Central memory CD8-positive, alpha-beta T cell (primary cell): ENCODE data around the gene PCDHGB3.
"Not testable (repeated sequence)": the region's sequence is repeated elsewhere in the genome, so short reads cannot be mapped to it uniquely, and the experiment has no call there.

Source experiments
- ATAC-seq: fragments of 150-1000 bp; cut with Tn5 transposase; replicated peaks from 2 replicates; pipeline ENCODE4 v1.10.0; 2022; ENCODE audit warnings: mild to moderate bottlenecking, moderate FRiP score, moderate number of reproducible peaks; ENCODE audit not compliant: poor library complexity, severe bottlenecking; ENCODE audit errors: extremely low read depth
- DNase-seq, 2 donors: peaks; one replicate each; pipeline ENCODE4 v3.0.0; 2021; ENCODE audit warnings: low spot score in 2 of 2
- H3K27ac Mint-ChIP-seq: one replicate; pipeline ENCODE4 v1.8.0; 2022; ENCODE audit warnings: low read depth, mild to moderate bottlenecking, moderate library complexity, mixed read lengths
- H3K27me3 Mint-ChIP-seq: one replicate; pipeline ENCODE4 v1.8.0; 2022; ENCODE audit warnings: mixed read lengths
- H3K36me3 Mint-ChIP-seq: one replicate; pipeline ENCODE4 v1.8.0; 2022; ENCODE audit warnings: mild to moderate bottlenecking, moderate library complexity, mixed read lengths; ENCODE audit not compliant: insufficient read depth
- H3K4me1 Mint-ChIP-seq: one replicate; pipeline ENCODE4 v1.8.0; 2022; ENCODE audit warnings: mixed read lengths
- H3K4me3 Mint-ChIP-seq: one replicate; pipeline ENCODE4 v1.8.0; 2022; ENCODE audit warnings: mild to moderate bottlenecking, moderate library complexity, mixed read lengths
- H3K9me3 Mint-ChIP-seq: one replicate; pipeline ENCODE4 v1.8.0; 2022; ENCODE audit warnings: mixed read lengths

The PCDHGB3 gene

DNA sequence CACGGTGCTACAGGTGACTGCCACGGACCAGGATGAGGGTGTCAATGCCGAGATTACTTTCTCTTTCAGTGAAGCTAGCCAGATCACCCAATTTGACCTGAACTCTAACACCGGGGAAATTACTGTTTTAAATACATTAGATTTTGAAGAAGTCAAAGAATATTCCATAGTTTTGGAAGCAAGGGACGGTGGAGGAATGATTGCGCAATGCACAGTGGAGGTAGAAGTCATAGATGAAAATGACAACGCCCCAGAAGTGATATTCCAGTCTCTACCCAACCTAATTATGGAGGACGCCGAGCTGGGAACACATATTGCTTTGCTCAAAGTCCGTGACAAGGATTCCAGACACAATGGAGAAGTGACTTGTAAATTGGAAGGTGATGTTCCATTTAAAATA lies 18.6 kb downstream of the PCDHGB3 start:
- Mint-ChIP-seq H3K4me1 (no peaks in the 10 kb centered on the region), H3K4me3 (no peak overlapping the region), H3K27ac (no peak overlapping the region), H3K9me3 (peaks cover 25% of the 10 kb centered on the region), H3K27me3 (peaks cover 73% of the 10 kb centered on the region), H3K36me3 (peaks cover 2% of the 10 kb centered on the region)
- DNase-seq (no peak), ATAC-seq (no peak)

DNA sequence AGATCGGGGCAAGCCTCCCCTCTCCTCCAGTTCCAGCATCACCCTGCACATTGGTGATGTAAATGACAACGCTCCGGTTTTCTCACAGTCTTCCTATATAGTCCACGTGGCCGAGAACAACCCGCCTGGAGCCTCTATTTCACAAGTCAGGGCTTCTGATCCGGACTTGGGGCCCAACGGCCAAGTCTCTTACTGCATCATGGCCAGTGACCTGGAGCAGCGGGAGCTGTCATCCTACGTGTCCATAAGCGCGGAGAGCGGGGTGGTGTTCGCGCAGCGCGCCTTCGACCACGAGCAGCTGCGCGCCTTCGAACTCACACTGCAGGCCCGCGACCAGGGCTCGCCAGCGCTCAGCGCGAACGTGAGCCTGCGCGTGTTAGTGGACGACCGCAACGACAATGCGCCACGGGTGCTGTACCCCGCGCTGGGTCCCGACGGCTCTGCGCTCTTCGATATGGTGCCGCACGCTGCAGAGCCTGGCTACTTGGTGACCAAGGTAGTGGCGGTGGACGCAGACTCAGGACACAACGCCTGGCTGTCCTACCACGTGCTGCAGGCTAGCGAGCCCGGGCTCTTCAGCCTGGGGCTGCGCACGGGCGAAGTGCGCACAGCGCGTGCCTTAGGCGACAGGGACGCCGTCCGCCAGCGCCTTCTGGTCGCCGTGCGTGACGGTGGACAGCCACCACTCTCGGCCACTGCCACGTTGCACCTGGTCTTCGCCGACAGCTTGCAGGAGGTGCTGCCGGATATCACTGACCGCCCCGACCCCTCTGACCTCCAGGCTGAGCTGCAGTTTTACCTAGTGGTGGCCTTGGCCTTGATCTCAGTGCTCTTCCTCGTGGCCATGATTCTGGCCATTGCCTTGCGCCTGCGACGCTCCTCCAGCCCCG lies 19.4 kb downstream of the PCDHGB3 start:
- ATAC-seq (no peak), DNase-seq (no peak)
- H3K4me1 Mint-ChIP-seq: no peaks in the 10 kb centered on the region
- peaks cover 2% of the 10 kb centered on the region for H3K36me3 Mint-ChIP-seq
- H3K27ac Mint-ChIP-seq: no peak overlapping the region
- peaks cover 66% of the 10 kb centered on the region for H3K27me3 Mint-ChIP-seq
- H3K9me3 Mint-ChIP-seq: peaks cover 25% of the 10 kb centered on the region
- H3K4me3 Mint-ChIP-seq: no peak overlapping the region

DNA sequence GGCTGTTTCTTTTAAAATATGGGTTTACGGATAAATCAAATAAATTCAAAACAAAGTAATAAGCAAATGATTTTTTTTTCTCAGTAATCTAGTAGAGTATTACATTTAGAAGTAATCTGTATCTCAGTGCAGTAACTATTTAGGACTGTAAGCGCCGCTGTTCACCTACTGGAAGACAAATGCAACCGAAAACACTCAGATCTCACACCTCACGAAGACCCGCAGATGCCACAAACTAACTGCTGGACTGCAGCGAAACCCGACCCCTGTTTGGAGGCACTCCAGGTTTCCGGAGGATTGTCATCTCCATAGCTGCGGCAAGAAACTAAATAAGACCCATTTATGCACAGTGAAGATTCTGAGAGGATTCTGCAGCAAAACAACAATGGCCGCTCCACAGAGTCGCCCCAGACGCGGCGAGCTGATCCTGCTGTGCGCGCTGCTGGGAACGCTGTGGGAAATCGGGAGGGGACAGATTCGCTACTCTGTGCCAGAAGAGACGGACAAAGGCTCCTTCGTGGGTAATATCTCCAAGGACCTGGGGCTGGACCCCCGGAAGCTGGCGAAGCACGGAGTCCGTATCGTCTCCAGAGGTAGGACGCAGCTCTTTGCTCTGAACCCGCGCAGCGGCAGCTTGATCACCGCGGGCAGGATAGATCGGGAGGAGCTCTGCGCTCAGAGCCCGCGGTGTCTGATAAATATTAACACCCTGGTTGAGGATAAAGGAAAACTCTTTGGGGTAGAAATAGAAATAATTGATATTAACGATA lies 22.6 kb downstream of the PCDHGB3 start, which contains the start of gene PCDHGA8:
PCDHGA8 (plus strand) TSS at position 205 of the 770 bp plus-strand sequence; CDS start at position 386, 181 bp downstream.
- ATAC-seq (no peak), DNase-seq (no peak)
- peaks cover 69% of the 10 kb centered on the region for H3K27me3 Mint-ChIP-seq
- H3K36me3 Mint-ChIP-seq: peaks cover 2% of the 10 kb centered on the region
- no peaks in the 10 kb centered on the region for H3K4me1 Mint-ChIP-seq
- no peak within 1 kb of the TSS for H3K27ac Mint-ChIP-seq
- H3K9me3 Mint-ChIP-seq: peaks cover 15% of the 10 kb centered on the region
- H3K4me3 Mint-ChIP-seq: no peak within 1 kb of the TSS

DNA sequence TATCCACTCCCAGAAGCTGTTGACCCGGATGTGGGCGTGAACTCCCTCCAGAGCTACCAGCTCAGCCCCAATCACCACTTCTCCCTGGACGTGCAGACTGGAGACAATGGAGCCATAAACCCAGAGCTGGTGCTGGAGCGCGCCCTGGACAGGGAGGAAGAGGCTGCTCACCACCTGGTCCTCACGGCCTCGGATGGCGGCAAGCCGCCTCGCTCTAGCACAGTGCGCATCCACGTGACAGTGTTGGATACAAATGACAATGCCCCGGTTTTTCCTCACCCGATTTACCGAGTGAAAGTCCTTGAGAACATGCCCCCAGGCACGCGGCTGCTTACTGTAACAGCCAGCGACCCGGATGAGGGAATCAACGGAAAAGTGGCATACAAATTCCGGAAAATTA lies 23.2 kb downstream of the PCDHGB3 start:
- no peaks in the 10 kb centered on the region for H3K4me1 Mint-ChIP-seq
- H3K4me3 Mint-ChIP-seq: no peak overlapping the region
- ATAC-seq: no peak

DNA sequence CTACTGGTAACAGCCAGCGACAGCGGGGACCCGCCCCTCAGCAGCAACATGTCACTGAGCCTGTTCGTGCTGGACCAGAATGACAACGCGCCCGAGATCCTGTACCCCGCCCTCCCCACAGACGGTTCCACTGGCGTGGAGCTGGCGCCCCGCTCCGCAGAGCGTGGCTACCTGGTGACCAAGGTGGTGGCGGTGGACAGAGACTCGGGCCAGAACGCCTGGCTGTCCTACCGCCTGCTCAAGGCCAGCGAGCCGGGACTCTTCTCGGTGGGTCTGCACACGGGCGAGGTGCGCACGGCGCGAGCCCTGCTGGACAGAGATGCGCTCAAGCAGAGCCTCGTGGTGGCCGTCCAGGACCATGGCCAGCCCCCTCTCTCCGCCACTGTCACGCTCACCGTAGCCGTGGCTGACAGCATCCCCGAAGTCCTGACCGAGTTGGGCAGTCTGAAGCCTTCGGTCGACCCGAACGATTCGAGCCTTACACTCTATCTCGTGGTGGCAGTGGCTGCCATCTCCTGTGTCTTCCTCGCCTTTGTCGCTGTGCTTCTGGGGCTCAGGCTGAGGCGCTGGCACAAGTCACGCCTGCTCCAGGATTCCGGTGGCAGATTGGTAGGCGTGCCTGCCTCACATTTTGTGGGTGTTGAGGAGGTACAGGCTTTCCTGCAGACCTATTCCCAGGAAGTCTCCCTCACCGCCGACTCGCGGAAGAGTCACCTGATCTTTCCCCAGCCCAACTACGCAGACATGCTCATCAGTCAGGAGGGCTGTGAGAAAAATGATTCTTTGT lies 24.6 kb downstream of the PCDHGB3 start:
- H3K36me3 Mint-ChIP-seq, DNase-seq, H3K4me1 Mint-ChIP-seq, H3K27ac Mint-ChIP-seq, ATAC-seq, H3K4me3 Mint-ChIP-seq: not testable (repeated sequence)
- H3K27me3 Mint-ChIP-seq: peaks cover 57% of the 10 kb centered on the region
- H3K9me3 Mint-ChIP-seq: peaks cover 11% of the 10 kb centered on the region

More for the DNA sequence above, 23.2 kb downstream of the PCDHGB3 start:
- Mint-ChIP-seq H3K9me3 (peaks cover 15% of the 10 kb centered on the region), H3K27me3 (peaks cover 67% of the 10 kb centered on the region), H3K27ac (no peak overlapping the region), H3K36me3 (peaks cover 2% of the 10 kb centered on the region)
- no peak for DNase-seq

DNA sequence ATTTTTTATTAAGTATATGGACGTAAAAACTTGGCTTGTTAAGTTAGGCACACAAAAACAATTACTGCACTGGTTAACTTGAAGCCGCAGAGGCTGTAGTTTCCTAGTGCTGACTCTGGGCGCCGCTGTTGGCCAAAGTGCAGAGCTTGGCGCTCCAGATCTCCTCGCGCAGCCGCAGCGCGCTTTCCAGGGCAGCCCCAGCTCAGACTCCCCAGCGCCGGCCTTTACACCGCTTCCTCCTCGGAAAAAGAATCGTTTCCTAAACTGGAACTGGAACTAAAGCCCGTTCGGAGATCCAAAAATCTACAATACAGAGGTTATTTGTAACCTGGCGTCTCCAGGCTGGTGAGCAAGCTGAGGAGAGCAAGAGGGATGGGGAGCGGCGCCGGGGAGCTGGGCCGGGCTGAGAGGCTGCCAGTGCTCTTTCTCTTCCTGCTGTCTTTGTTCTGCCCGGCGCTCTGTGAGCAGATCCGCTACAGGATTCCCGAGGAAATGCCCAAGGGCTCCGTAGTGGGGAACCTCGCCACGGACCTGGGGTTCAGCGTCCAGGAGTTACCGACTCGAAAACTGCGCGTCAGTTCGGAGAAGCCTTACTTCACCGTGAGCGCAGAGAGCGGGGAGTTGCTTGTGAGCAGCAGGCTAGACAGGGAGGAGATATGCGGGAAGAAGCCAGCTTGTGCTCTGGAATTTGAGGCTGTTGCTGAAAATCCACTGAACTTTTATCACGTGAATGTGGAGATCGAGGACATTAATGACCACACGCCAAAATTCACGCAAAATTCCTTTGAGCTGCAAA lies 27.9 kb downstream of the PCDHGB3 start, which contains the start of gene PCDHGB5:
PCDHGB5 (plus strand) TSS at position 192 of the 796 bp plus-strand sequence; CDS start at position 373, 181 bp downstream.
- peak; percentile 46 for ATAC-seq
- H3K4me3 Mint-ChIP-seq: not testable (repeated sequence)

DNA sequence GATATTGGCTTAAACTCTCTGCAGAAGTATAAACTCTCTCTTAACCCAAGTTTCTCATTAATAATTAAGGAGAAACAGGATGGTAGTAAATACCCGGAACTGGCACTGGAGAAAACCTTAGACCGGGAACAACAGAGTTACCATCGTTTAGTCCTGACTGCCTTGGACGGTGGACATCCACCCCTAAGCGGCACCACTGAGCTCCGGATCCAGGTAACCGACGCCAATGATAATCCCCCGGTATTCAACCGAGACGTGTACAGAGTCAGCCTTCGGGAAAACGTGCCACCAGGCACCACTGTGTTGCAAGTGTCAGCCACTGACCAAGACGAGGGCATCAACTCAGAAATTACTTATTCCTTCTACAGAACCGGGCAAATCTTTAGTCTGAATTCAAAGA lies 28.6 kb downstream of the PCDHGB3 start:
- Mint-ChIP-seq H3K27ac (no peak overlapping the region), H3K4me1 (no peaks in the 10 kb centered on the region), H3K27me3 (peaks cover 61% of the 10 kb centered on the region), H3K4me3 (no peak overlapping the region), H3K36me3 (no peaks in the 10 kb centered on the region), H3K9me3 (peaks cover 6% of the 10 kb centered on the region)
- ATAC-seq: no peak
- DNase-seq: no peak

More for the DNA sequence above, 27.9 kb downstream of the PCDHGB3 start, which contains the start of gene PCDHGB5:
- not testable (repeated sequence) for H3K4me1 Mint-ChIP-seq, H3K27ac Mint-ChIP-seq, H3K36me3 Mint-ChIP-seq, H3K9me3 Mint-ChIP-seq, DNase-seq
- H3K27me3 Mint-ChIP-seq: peaks cover 55% of the 10 kb centered on the region

DNA sequence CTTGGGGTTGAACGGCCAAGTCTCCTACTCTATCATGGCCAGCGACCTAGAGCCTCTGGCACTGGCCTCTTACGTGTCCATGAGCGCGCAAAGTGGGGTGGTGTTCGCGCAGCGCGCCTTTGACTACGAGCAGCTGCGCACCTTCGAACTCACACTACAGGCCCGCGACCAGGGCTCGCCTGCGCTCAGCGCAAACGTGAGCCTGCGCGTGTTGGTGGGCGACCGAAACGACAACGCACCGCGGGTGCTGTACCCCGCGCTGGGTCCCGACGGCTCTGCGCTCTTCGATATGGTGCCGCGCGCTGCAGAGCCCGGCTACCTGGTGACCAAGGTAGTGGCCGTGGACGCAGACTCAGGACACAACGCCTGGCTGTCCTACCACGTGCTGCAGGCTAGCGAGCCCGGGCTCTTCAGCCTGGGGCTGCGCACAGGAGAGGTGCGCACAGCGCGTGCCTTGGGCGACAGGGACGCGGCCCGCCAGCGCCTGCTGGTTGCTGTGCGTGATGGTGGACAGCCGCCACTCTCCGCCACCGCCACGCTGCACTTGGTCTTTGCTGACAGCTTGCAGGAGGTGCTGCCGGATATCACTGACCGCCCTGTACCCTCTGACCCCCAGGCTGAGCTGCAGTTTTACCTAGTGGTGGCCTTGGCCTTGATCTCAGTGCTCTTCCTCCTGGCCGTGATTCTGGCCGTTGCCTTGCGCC lies 29.7 kb downstream of the PCDHGB3 start:
- no peak for ATAC-seq
- Mint-ChIP-seq H3K36me3 (peaks cover 3% of the 10 kb centered on the region), H3K4me1 (no peaks in the 10 kb centered on the region), H3K27ac (no peak overlapping the region), H3K9me3 (peaks cover 6% of the 10 kb centered on the region), H3K27me3 (peaks cover 68% of the 10 kb centered on the region), H3K4me3 (no peak overlapping the region)
- DNase-seq: no peak

DNA sequence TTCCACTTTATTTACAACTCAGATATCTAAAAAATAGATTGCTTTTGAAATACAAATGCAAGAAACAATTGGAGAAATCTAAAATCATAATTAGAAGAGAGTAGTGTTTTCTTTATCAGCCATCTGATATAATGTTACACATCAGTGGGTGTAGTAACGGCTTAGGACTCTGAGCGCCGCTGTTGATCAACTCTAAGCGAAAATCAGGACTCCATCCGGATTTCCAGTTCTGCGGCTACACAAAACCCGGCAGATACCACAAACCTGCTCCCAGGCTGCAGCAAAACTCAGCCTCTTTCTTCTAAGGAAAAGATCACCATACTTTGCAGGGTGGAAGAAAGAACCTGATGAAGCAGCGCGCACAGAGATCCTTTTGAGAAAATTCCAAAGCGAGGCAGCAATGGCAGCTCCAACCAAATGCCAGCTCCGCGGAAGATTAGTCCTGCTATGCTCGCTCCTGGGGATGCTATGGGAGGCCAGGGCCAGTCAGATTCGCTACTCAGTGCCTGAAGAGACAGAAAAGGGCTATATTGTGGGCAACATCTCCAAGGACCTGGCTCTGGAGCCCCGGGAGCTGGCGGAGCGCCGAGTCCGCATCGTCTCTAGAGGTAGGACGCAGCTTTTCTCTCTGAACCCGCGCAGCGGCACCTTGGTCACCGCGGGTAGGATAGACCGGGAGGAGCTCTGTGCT lies 32.7 kb downstream of the PCDHGB3 start, which contains the start of gene PCDHGA9:
PCDHGA9 (plus strand) TSS at position 226 of the 691 bp plus-strand sequence; CDS start at position 401, 175 bp downstream.
- H3K4me1 Mint-ChIP-seq: no peaks in the 10 kb centered on the region
- peaks cover 3% of the 10 kb centered on the region for H3K36me3 Mint-ChIP-seq
- H3K27ac Mint-ChIP-seq: no peak within 1 kb of the TSS
- no peak for DNase-seq
- ATAC-seq: no peak
- H3K4me3 Mint-ChIP-seq: peak within 1 kb of the TSS; percentile 40
- H3K9me3 Mint-ChIP-seq: peaks cover 6% of the 10 kb centered on the region
- H3K27me3 Mint-ChIP-seq: peaks cover 68% of the 10 kb centered on the region

DNA sequence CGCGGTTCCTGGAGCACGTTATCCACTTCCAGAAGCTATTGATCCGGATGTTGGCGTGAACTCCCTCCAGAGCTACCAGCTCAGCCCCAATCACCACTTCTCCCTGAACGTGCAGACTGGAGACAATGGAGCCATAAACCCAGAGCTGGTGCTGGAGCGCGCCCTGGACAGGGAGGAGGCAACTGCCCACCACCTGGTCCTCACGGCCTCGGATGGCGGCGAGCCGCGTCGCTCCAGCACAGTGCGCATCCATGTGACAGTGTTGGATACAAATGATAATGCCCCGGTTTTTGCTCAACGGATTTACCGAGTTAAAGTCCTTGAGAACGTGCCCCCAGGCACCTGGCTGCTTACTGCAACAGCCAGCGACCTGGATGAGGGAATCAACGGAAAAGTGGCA lies 33.3 kb downstream of the PCDHGB3 start:
- H3K36me3 Mint-ChIP-seq: peaks cover 5% of the 10 kb centered on the region
- H3K4me3 Mint-ChIP-seq: no peak overlapping the region
- DNase-seq (no peak), ATAC-seq (no peak)
- no peak overlapping the region for H3K27ac Mint-ChIP-seq
- H3K4me1 Mint-ChIP-seq: no peaks in the 10 kb centered on the region
- peaks cover 75% of the 10 kb centered on the region for H3K27me3 Mint-ChIP-seq
- H3K9me3 Mint-ChIP-seq: peaks cover 6% of the 10 kb centered on the region
